AG04450 (cell line): ENCODE results near the gene CCDC92B. TPM values are rescaled to one million over a fixed set of nuclear protein-coding genes. Genes with fewer than 3 reads are reported as not detected.

ENCODE experiments used
- CTCF ChIA-PET: fragments of 300-600, 350-600 bp; formaldehyde crosslinking; extraction: SDS; loops from one replicate; lab custom pipeline; 2022; ENCODE audit warnings: antibody characterized with exemption, inconsistent platforms; lab: Charles Lee
- POLR2A ChIA-PET: fragments of 350-600 bp; formaldehyde crosslinking; extraction: SDS; loops from one replicate; lab custom pipeline; 2021; ENCODE audit warnings: antibody characterized with exemption, inconsistent platforms; lab: Yijun Ruan, JAX
- DNase-seq: peaks from one replicate; pipeline ENCODE4 v3.0.0-alpha.2; 2011; ENCODE audit warnings: low read depth, low spot score
- H3K27ac ChIP-seq: one replicate; pipeline ENCODE4 v1.5.1; 2012; ENCODE audit warnings: low read depth, low read length, control low read depth
- H3K27me3 ChIP-seq: one replicate; pipeline ENCODE4 v1.6.0; 2012; ENCODE audit warnings: low read length; ENCODE audit not compliant: control insufficient read depth, insufficient read depth
- H3K4me3 ChIP-seq: 2 replicates; pipeline ENCODE4 v1.5.1; 2011; ENCODE audit warnings: mild to moderate bottlenecking, low read depth, low read length, control low read depth
- H3K9me3 ChIP-seq: 2 replicates; pipeline ENCODE4 v1.5.1; 2012; ENCODE audit warnings: low read length; ENCODE audit not compliant: control insufficient read depth, insufficient read depth
- CTCF ChIP-seq: IDR thresholded peaks from 2 replicates; pipeline ENCODE4 v1.5.1; 2011; ENCODE audit warnings: low read depth, low read length, control low read depth, inconsistent platforms
- polyA plus RNA-seq: library from polyadenylated mRNA; depleted of rRNA; stranded (reverse); fragments of >200 nt; gene quantifications from 2 replicates; pipeline ENCODE4 v1.2.3, GENCODE V29; 2011

CCDC92B gene
- polyA plus RNA-seq, 1 experiment, result not detected

GRCh38 chr17:2703606-2704005, 45.8 kb downstream of the CCDC92B start:
- Histone ChIP-seq H3K9me3 (no peaks in the 10 kb centered on the region), H3K4me3 (no peak overlapping the region), H3K27me3 (no peaks in the 10 kb centered on the region), H3K27ac (no peak overlapping the region)
- DNase-seq, result no peak
- POLR2A ChIA-PET, result no interaction called here
- CTCF ChIA-PET, result no interaction called here
- TF ChIP-seq CTCF, result no peak

GRCh38 chr17:2703181-2703580, 46.3 kb downstream of the CCDC92B start:
- Histone ChIP-seq H3K9me3 (no peaks in the 10 kb centered on the region), H3K4me3 (no peak overlapping the region), H3K27ac (no peak overlapping the region), H3K27me3 (no peaks in the 10 kb centered on the region)
- ChIA-PET CTCF (no interaction called here), POLR2A (no interaction called here)
- no peak for TF ChIP-seq CTCF
- no peak for DNase-seq

GRCh38 chr17:2701996-2702741, 47.3 kb downstream of the CCDC92B start:
- no peaks in the 10 kb centered on the region; the same call in 1 of the 2 replicates for H3K9me3 ChIP-seq
- ChIA-PET CTCF (no interaction called here), POLR2A (no interaction called here)
- DNase-seq, result no peak
- H3K27me3 ChIP-seq, result no peaks in the 10 kb centered on the region
- H3K4me3 ChIP-seq, result no peak overlapping the region
- no peak for TF ChIP-seq CTCF
- no peak overlapping the region for H3K27ac ChIP-seq

- ChIA-PET POLR2A (no interaction called here), CTCF (no interaction called here)
- H3K27ac ChIP-seq, result no peak overlapping the region
- no peak for TF ChIP-seq CTCF
- H3K27me3 ChIP-seq, result no peaks in the 10 kb centered on the region
- H3K4me3 ChIP-seq, result no peak overlapping the region
- DNase-seq, result no peak
- no peaks in the 10 kb centered on the region; the same call in 1 of the 2 replicates for H3K9me3 ChIP-seq
Observed at GRCh38 chr17:2701161-2701995, 48.1 kb downstream of the CCDC92B start.
